ENCODE data around the gene TBK1. TPM values are rescaled to one million over a fixed set of nuclear protein-coding genes. Genes with fewer than 3 reads are reported as not detected.

The TBK1 gene
- total RNA-seq, 1 donor from 2014 or later, result 15.0 TPM

GRCh38 chr12:64457466-64457865 is 5.5 kb downstream of the TBK1 start:
- no peaks in the 10 kb centered on the region for H3K9me3 Mint-ChIP-seq (ENCODE audit: low read depth)
- H3K4me3 Mint-ChIP-seq (ENCODE audit: unreplicated experiment), result no peak overlapping the region
- H3K36me3 Mint-ChIP-seq (ENCODE audit: low read depth), result peaks cover 5% of the 10 kb centered on the region
- peaks cover 38% of the 10 kb centered on the region for H3K4me1 Mint-ChIP-seq (ENCODE audit: low read depth)
- TF ChIP-seq CTCF (IDR thresholded peaks at IDR 0.05), result no peak
- H3K27ac Mint-ChIP-seq (ENCODE audit: unreplicated experiment), result no peak overlapping the region
- no peaks in the 10 kb centered on the region for H3K27me3 Mint-ChIP-seq (ENCODE audit: low read depth)
- no peak for DNase-seq (ENCODE audit: low spot score)

GRCh38 chr12:64457923-64458322 is 6.0 kb downstream of the TBK1 start:
- Mint-ChIP-seq H3K9me3 (ENCODE audit: low read depth) (no peaks in the 10 kb centered on the region), H3K27me3 (ENCODE audit: low read depth) (no peaks in the 10 kb centered on the region), H3K4me1 (ENCODE audit: low read depth) (peaks cover 39% of the 10 kb centered on the region), H3K36me3 (ENCODE audit: low read depth) (peaks cover 5% of the 10 kb centered on the region), H3K4me3 (ENCODE audit: unreplicated experiment) (no peak overlapping the region), H3K27ac (ENCODE audit: unreplicated experiment) (no peak overlapping the region)
- no peak for TF ChIP-seq CTCF (IDR thresholded peaks at IDR 0.05)
- DNase-seq (ENCODE audit: low spot score), result no peak

- H3K27me3 Mint-ChIP-seq (ENCODE audit: low read depth), result no peaks in the 10 kb centered on the region
- no peak overlapping the region for H3K4me3 Mint-ChIP-seq (ENCODE audit: unreplicated experiment)
- peaks cover 5% of the 10 kb centered on the region for H3K36me3 Mint-ChIP-seq (ENCODE audit: low read depth)
- no peaks in the 10 kb centered on the region for H3K9me3 Mint-ChIP-seq (ENCODE audit: low read depth)
- TF ChIP-seq CTCF (IDR thresholded peaks at IDR 0.05), result no peak
- peaks cover 34% of the 10 kb centered on the region for H3K4me1 Mint-ChIP-seq (ENCODE audit: low read depth)
- H3K27ac Mint-ChIP-seq (ENCODE audit: unreplicated experiment), result peak overlapping the region; percentile 42
- DNase-seq (ENCODE audit: low spot score), result no peak
Observed at GRCh38 chr12:64459394-64459891, 7.5 kb downstream of the TBK1 start.

GRCh38 chr12:64461634-64462414 is 9.9 kb downstream of the TBK1 start:
- no peaks in the 10 kb centered on the region for H3K9me3 Mint-ChIP-seq (ENCODE audit: low read depth)
- no peak for DNase-seq (ENCODE audit: low spot score)
- H3K27ac Mint-ChIP-seq (ENCODE audit: unreplicated experiment), result peak overlapping the region; percentile 87
- H3K4me3 Mint-ChIP-seq (ENCODE audit: unreplicated experiment), result no peak overlapping the region
- TF ChIP-seq CTCF (IDR thresholded peaks at IDR 0.05), result no peak
- no peaks in the 10 kb centered on the region for H3K27me3 Mint-ChIP-seq (ENCODE audit: low read depth)
- H3K4me1 Mint-ChIP-seq (ENCODE audit: low read depth), result peaks cover 38% of the 10 kb centered on the region
- peaks cover 13% of the 10 kb centered on the region for H3K36me3 Mint-ChIP-seq (ENCODE audit: low read depth)

GRCh38 chr12:64466178-64466577 is 14.3 kb downstream of the TBK1 start:
- Mint-ChIP-seq H3K4me1 (ENCODE audit: low read depth) (peaks cover 31% of the 10 kb centered on the region), H3K27ac (ENCODE audit: unreplicated experiment) (no peak overlapping the region), H3K27me3 (ENCODE audit: low read depth) (no peaks in the 10 kb centered on the region), H3K4me3 (ENCODE audit: unreplicated experiment) (no peak overlapping the region), H3K36me3 (ENCODE audit: low read depth) (peaks cover 25% of the 10 kb centered on the region), H3K9me3 (ENCODE audit: low read depth) (no peaks in the 10 kb centered on the region)
- no peak for DNase-seq (ENCODE audit: low spot score)
- no peak for TF ChIP-seq CTCF (IDR thresholded peaks at IDR 0.05)

Data from chondrocyte (in vitro differentiated cells).